Panc1 (cell line): ENCODE results near the gene UGT1A7. TPM values are rescaled to one million over a fixed set of nuclear protein-coding genes. Genes with fewer than 3 reads are reported as not detected.

Source experiments
- ATAC-seq: fragments of 200-7000 bp; cut with Tn5 transposase; 2 replicates; pipeline ENCODE4 v1.9.1; 2020; ENCODE audit warnings: mild to moderate bottlenecking, moderate library complexity
- BruUV-seq: library from RNA; stranded (reverse); fragments of 400-500 nt; replicated peaks from 2 replicates; lab custom pipeline; 2021; lab: Mats Ljungman, UMichigan
- CTCF ChIA-PET: fragments of 300-600 bp; sonication (Branson Sonifier 250); formaldehyde crosslinking; loops from one replicate; lab custom pipeline; 2022; ENCODE audit warnings: antibody characterized with exemption; lab: Charles Lee
- POLR2A ChIA-PET: fragments of 300-600 bp; sonication (Branson Sonifier 250); formaldehyde crosslinking; loops from one replicate; lab custom pipeline; 2022; ENCODE audit warnings: antibody characterized with exemption; lab: Charles Lee
- DNase-seq: peaks from one replicate; pipeline ENCODE4 v3.0.0-alpha.2; 2010; ENCODE audit warnings: low read depth, low spot score
- H3K27ac ChIP-seq: 2 replicates; pipeline ENCODE4 v1.5.1; 2011; ENCODE audit warnings: mild to moderate bottlenecking, low read length, inconsistent platforms
- H3K27me3 ChIP-seq: fragments of 200-500 bp; sonication (Bioruptor generic); 2 replicates; pipeline ENCODE4 v1.6.0; 2014; ENCODE audit warnings: low read length, inconsistent platforms; ENCODE audit not compliant: control insufficient read depth, insufficient read depth
- H3K36me3 ChIP-seq: fragments of 200-500 bp; sonication (Bioruptor generic); 2 replicates; pipeline ENCODE4 v1.5.1; 2014; ENCODE audit warnings: inconsistent platforms, mild to moderate bottlenecking, low read length, moderate library complexity; ENCODE audit not compliant: control insufficient read depth, insufficient read depth
- H3K4me1 ChIP-seq: 2 replicates; pipeline ENCODE4 v1.5.1; 2011; ENCODE audit warnings: inconsistent platforms, mild to moderate bottlenecking, low read length, moderate library complexity; ENCODE audit not compliant: control insufficient read depth, insufficient read depth
- H3K4me3 ChIP-seq, 2 experiments: 2 replicates each; pipeline ENCODE4 v1.5.1; 2011 to 2012; ENCODE audit warnings: low read depth in 2 of 2, low read length in 2 of 2, mild to moderate bottlenecking in 2 of 2, inconsistent platforms in 1 of 2, moderate library complexity in 1 of 2
- H3K9me3 ChIP-seq: fragments of 200-500 bp; sonication (Bioruptor generic); 2 replicates; pipeline ENCODE4 v1.5.1; 2014; ENCODE audit warnings: low read depth, mild to moderate bottlenecking, inconsistent platforms, low read length, moderate library complexity; ENCODE audit not compliant: control insufficient read depth, insufficient read depth
- POLR2AphosphoS5 ChIP-seq: IDR thresholded peaks from 2 replicates; pipeline ENCODE4 v1.6.1; 2012; ENCODE audit warnings: mild to moderate bottlenecking, low read depth, low read length, moderate library complexity
- SIN3A ChIP-seq: IDR thresholded peaks from 2 replicates; pipeline ENCODE4 v1.6.1; 2012; ENCODE audit warnings: low read depth, mild to moderate bottlenecking, low read length, moderate library complexity, borderline replicate concordance; ENCODE audit not compliant: insufficient read depth
- TCF7L2 ChIP-seq: IDR thresholded peaks from 2 replicates; pipeline ENCODE4 v1.6.1; 2011; ENCODE audit warnings: mild to moderate bottlenecking, low read depth, low read length, inconsistent platforms
- in situ Hi-C: cut with HindIII; loops from 2 replicates; pipeline ENCODE4 v1.10.0; 2016; ENCODE audit warnings: low sequenced_read_pairs, low pct_unique_long_range_greater_than_20kb
- intact Hi-C: fragments of 100-400 bp; cut with micrococcal nuclease; formaldehyde crosslinking; loops from one replicate; pipeline ENCODE4 v1.10.0; 2022; ENCODE audit not compliant: unreplicated experiment
- total RNA-seq: library from RNA; stranded (reverse); gene quantifications from one replicate; pipeline ENCODE4 v1.2.1, GENCODE V29; 2021; ENCODE audit not compliant: unreplicated experiment
- TF ChIP-seq, protein P1 (sequence below), 2 experiments: IDR thresholded peaks; 2 replicates each; pipeline ENCODE4 v1.6.1; 2011 to 2012; ENCODE audit warnings: low read depth in 2 of 2, control low read depth in 1 of 2, low read length in 1 of 2, mild to moderate bottlenecking in 1 of 2, moderate library complexity in 1 of 2; ENCODE audit not compliant: insufficient read depth in 1 of 2
- TF ChIP-seq, protein P2 (sequence below): fragments of 450-650 bp; IDR thresholded peaks from 2 replicates; pipeline ENCODE4 v1.5.1; 2017; ENCODE audit warnings: mild to moderate bottlenecking

The UGT1A7 gene
- total RNA-seq, 1 experiment from 2014 or later: not detected

DNA sequence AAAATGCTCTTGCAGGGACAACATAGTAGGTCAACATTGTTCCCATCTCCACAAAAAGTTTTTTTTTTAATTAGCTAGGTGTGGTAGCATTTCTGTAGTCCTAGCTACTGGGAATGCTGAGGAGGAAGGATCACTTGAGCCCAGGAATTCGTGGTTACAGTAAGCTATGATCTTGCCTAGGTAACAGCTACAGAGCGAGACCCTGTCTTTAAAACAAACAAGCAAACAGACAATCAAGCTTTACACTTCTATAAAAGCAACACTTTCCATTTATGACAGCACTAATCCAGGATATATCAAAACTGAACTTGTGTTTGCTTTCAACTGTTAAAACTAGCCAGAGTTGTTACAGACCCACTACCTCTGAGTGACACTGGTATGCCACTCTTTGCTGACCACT lies 59.2 kb downstream of the UGT1A7 start:
- Histone ChIP-seq H3K36me3 (no peaks in the 10 kb centered on the region), H3K9me3 (no peaks in the 10 kb centered on the region), H3K4me1 (no peaks in the 10 kb centered on the region), H3K4me3 (no peak overlapping the region), H3K27me3 (no peaks in the 10 kb centered on the region), H3K27ac (no peak overlapping the region)
- DNase-seq (no peak), ATAC-seq (no peak)
- BruUV-seq: no TSS peak
- in situ Hi-C loops (no loop called here), intact Hi-C loops (no loop called here)
- ChIA-PET CTCF (no interaction called here), POLR2A (no interaction called here)
- TF ChIP-seq SIN3A (no peak), TCF7L2 (no peak), POLR2AphosphoS5 (no peak)
- TF ChIP-seq, protein P1, sequence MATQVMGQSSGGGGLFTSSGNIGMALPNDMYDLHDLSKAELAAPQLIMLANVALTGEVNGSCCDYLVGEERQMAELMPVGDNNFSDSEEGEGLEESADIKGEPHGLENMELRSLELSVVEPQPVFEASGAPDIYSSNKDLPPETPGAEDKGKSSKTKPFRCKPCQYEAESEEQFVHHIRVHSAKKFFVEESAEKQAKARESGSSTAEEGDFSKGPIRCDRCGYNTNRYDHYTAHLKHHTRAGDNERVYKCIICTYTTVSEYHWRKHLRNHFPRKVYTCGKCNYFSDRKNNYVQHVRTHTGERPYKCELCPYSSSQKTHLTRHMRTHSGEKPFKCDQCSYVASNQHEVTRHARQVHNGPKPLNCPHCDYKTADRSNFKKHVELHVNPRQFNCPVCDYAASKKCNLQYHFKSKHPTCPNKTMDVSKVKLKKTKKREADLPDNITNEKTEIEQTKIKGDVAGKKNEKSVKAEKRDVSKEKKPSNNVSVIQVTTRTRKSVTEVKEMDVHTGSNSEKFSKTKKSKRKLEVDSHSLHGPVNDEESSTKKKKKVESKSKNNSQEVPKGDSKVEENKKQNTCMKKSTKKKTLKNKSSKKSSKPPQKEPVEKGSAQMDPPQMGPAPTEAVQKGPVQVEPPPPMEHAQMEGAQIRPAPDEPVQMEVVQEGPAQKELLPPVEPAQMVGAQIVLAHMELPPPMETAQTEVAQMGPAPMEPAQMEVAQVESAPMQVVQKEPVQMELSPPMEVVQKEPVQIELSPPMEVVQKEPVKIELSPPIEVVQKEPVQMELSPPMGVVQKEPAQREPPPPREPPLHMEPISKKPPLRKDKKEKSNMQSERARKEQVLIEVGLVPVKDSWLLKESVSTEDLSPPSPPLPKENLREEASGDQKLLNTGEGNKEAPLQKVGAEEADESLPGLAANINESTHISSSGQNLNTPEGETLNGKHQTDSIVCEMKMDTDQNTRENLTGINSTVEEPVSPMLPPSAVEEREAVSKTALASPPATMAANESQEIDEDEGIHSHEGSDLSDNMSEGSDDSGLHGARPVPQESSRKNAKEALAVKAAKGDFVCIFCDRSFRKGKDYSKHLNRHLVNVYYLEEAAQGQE (IDR thresholded peaks at IDR 0.05; ENCODE audit: insufficient read depth in 1 of 2, low read depth in 2 of 2, low read length in 1 of 2): no peak
- TF ChIP-seq, protein P2, sequence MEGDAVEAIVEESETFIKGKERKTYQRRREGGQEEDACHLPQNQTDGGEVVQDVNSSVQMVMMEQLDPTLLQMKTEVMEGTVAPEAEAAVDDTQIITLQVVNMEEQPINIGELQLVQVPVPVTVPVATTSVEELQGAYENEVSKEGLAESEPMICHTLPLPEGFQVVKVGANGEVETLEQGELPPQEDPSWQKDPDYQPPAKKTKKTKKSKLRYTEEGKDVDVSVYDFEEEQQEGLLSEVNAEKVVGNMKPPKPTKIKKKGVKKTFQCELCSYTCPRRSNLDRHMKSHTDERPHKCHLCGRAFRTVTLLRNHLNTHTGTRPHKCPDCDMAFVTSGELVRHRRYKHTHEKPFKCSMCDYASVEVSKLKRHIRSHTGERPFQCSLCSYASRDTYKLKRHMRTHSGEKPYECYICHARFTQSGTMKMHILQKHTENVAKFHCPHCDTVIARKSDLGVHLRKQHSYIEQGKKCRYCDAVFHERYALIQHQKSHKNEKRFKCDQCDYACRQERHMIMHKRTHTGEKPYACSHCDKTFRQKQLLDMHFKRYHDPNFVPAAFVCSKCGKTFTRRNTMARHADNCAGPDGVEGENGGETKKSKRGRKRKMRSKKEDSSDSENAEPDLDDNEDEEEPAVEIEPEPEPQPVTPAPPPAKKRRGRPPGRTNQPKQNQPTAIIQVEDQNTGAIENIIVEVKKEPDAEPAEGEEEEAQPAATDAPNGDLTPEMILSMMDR: no peak

DNA sequence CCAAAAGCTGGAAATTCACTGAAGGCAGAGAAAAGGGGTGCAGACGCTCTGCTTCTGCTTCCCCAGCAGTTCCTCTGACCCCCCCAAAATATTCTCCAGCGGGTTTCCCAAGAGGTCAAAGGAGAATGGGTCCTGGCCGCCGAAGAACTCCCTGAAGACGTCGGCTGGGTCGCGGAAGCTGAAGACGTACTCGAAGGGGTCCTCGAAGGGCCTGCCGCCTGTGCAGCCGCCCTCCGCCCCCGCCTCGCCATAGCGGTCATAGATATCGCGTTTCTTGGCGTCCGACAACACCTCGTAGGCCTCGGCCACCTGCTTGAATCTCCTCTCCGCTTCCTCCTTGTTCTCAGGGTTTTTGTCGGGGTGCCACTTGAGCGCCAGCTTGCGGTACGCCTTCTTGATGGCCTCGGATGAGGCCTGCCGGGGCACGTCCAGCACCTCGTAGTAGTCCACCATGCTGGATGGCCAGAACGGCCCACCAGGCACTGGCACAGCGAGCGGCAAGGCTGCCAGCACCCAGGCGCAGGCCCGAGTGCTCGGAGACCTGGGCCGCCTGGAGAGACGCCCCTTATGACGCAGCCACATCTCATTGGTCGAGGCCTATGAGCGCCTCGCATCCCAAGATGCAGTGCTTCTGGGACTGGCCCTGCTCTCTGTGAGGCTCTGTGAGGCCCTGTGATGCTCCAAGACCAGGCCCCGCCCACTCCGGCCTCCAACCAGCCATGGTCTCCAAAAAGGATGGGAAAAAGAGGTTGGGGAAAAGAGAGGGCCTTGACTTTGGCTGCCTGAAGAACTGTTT lies 62.0 kb downstream of the UGT1A7 start:
- POLR2A ChIA-PET: no interaction called here
- Histone ChIP-seq H3K9me3 (no peaks in the 10 kb centered on the region), H3K27me3 (no peaks in the 10 kb centered on the region), H3K4me3 (no peak overlapping the region), H3K4me1 (no peaks in the 10 kb centered on the region), H3K36me3 (no peaks in the 10 kb centered on the region), H3K27ac (no peak overlapping the region)
- CTCF ChIA-PET: no interaction called here
- DNase-seq (no peak), ATAC-seq (no peak)
- in situ Hi-C loops: no loop called here
- TF ChIP-seq, protein P2: no peak
- no peak for TF ChIP-seq SIN3A
- TF ChIP-seq TCF7L2: no peak
- TF ChIP-seq, protein P1 (IDR thresholded peaks at IDR 0.05; ENCODE audit: insufficient read depth in 1 of 2, low read depth in 2 of 2, low read length in 1 of 2): no peak
- TF ChIP-seq POLR2AphosphoS5: no peak
- BruUV-seq: no TSS peak
- intact Hi-C loops: no loop called here
